OCI-LY3 (cell line): ENCODE data around the gene SPRN.

ENCODE experiments used
- H2AFZ ChIP-seq: fragments of 200-600, 300-600 bp; shearing (Covaris generic); 2 replicates; pipeline ENCODE4 v1.6.0; 2014; ENCODE audit warnings: antibody characterized with exemption, low read depth, low read length
- H3K27ac ChIP-seq: fragments of 200-600, 300-600 bp; sonication (generic); 2 replicates; pipeline ENCODE4 v1.5.1; 2014; ENCODE audit warnings: mild to moderate bottlenecking, low read length, moderate library complexity, mixed read lengths
- H3K27me3 ChIP-seq: fragments of 200-600, 300-600 bp; sonication (generic); 2 replicates; pipeline ENCODE4 v1.6.1; 2014; ENCODE audit warnings: low read depth, low read length, mixed read lengths
- H3K36me3 ChIP-seq: fragments of 200-600, 300-600 bp; sonication (generic); replicated peaks from 2 replicates; pipeline ENCODE3; 2014; ENCODE audit warnings: low read depth, low read length, mixed read lengths
- H3K4me1 ChIP-seq: fragments of 300-600, 200-600 bp; sonication (generic); 2 replicates; pipeline ENCODE4 v1.6.1; 2014; ENCODE audit warnings: low read length, mixed read lengths
- H3K4me2 ChIP-seq: fragments of 200-600, 300-600 bp; sonication (generic); 2 replicates; pipeline ENCODE4 v1.6.1; 2014; ENCODE audit warnings: low read length, mixed read lengths
- H3K4me3 ChIP-seq: fragments of 300-600, 200-600 bp; sonication (generic); 2 replicates; pipeline ENCODE4 v1.5.1; 2014; ENCODE audit warnings: antibody characterized with exemption, mild to moderate bottlenecking, low read length, moderate library complexity
- H3K79me2 ChIP-seq: fragments of 300-600, 200-600 bp; shearing (Covaris generic); 2 replicates; pipeline ENCODE4 v1.6.1; 2014; ENCODE audit warnings: mild to moderate bottlenecking, low read length, mixed read lengths
- H3K9ac ChIP-seq: fragments of 300-600, 200-600 bp; shearing (Covaris generic); 2 replicates; pipeline ENCODE4 v1.6.0; 2014; ENCODE audit warnings: mild to moderate bottlenecking, low read length, moderate library complexity
- H3K9me3 ChIP-seq: fragments of 200-600, 300-600 bp; shearing (Covaris generic); 2 replicates; pipeline ENCODE4 v1.6.1; 2014; ENCODE audit warnings: low read length, mixed read lengths; ENCODE audit not compliant: insufficient read depth
- H4K20me1 ChIP-seq: fragments of 200-600, 300-600 bp; sonication (generic); 2 replicates; pipeline ENCODE4 v1.6.1; 2016; ENCODE audit warnings: low read length, mixed read lengths; ENCODE audit not compliant: insufficient read depth
- EZH2phosphoT487 ChIP-seq: fragments of 200-600 bp; shearing (Covaris generic); IDR thresholded peaks from 2 replicates; pipeline ENCODE4 v1.6.1; 2018; ENCODE audit warnings: antibody characterized with exemption, mixed run types, low read depth
- TF ChIP-seq, protein P1 (sequence below): fragments of 200-600, 300-600 bp; sonication (generic); IDR thresholded peaks from 2 replicates; pipeline ENCODE4 v1.5.1; 2014; ENCODE audit warnings: antibody characterized with exemption, low read length, low read depth

The SPRN gene

GRCh38 chr10:133391761-133392518 is 32.5 kb downstream of the SPRN start:
- H4K20me1 ChIP-seq: no peaks in the 10 kb centered on the region
- H3K4me2 ChIP-seq: peak overlapping the region; percentile 35
- H3K27me3 ChIP-seq: no peaks in the 10 kb centered on the region
- peaks cover 49% of the 10 kb centered on the region for H3K4me1 ChIP-seq
- H2AFZ ChIP-seq: no peak overlapping the region
- H3K4me3 ChIP-seq: no peak overlapping the region
- no peaks in the 10 kb centered on the region for H3K9me3 ChIP-seq
- H3K79me2 ChIP-seq: peaks cover 22% of the 10 kb centered on the region
- TF ChIP-seq, protein P1, sequence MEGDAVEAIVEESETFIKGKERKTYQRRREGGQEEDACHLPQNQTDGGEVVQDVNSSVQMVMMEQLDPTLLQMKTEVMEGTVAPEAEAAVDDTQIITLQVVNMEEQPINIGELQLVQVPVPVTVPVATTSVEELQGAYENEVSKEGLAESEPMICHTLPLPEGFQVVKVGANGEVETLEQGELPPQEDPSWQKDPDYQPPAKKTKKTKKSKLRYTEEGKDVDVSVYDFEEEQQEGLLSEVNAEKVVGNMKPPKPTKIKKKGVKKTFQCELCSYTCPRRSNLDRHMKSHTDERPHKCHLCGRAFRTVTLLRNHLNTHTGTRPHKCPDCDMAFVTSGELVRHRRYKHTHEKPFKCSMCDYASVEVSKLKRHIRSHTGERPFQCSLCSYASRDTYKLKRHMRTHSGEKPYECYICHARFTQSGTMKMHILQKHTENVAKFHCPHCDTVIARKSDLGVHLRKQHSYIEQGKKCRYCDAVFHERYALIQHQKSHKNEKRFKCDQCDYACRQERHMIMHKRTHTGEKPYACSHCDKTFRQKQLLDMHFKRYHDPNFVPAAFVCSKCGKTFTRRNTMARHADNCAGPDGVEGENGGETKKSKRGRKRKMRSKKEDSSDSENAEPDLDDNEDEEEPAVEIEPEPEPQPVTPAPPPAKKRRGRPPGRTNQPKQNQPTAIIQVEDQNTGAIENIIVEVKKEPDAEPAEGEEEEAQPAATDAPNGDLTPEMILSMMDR: no peak
- no peak for TF ChIP-seq EZH2phosphoT487
- no peak overlapping the region for H3K9ac ChIP-seq
- peaks cover 8% of the 10 kb centered on the region for H3K36me3 ChIP-seq
- no peak overlapping the region for H3K27ac ChIP-seq

DNA sequence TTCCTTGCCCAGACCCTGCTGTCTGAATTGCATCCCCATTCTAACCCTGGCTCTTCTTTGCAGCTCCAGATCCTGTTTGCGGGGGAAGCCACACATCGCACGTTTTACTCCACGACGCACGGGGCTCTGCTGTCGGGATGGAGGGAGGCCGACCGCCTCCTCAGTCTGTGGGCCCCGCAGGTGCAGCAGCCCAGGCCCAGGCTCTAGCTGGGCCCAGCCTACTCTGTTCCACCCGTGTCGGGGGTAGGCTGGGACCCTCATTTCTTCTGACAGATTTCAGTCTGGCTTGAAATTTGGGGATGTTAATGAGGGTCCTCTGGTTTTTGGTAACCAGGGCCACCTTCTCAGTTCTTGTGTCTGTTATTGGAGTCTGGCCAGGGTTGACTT is 33.2 kb downstream of the SPRN start:
- Histone ChIP-seq H4K20me1 (no peaks in the 10 kb centered on the region), H3K36me3 (peaks cover 7% of the 10 kb centered on the region), H3K27ac (no peak overlapping the region), H3K4me2 (no peak overlapping the region; the same call in 1 of the 2 replicates), H3K79me2 (peaks cover 20% of the 10 kb centered on the region), H3K9me3 (no peaks in the 10 kb centered on the region), H3K4me3 (no peak overlapping the region), H3K27me3 (no peaks in the 10 kb centered on the region), H3K9ac (no peak overlapping the region), H2AFZ (no peak overlapping the region), H3K4me1 (peaks cover 49% of the 10 kb centered on the region)
- TF ChIP-seq, protein P1: no peak
- TF ChIP-seq EZH2phosphoT487: no peak

- Histone ChIP-seq H3K4me3 (peak overlapping the region; percentile 80; the same call in 1 of the 2 replicates), H4K20me1 (no peaks in the 10 kb centered on the region), H3K36me3 (peaks cover 3% of the 10 kb centered on the region), H2AFZ (no peak overlapping the region), H3K9me3 (no peaks in the 10 kb centered on the region), H3K27ac (peak overlapping the region; percentile 98), H3K4me2 (peak overlapping the region; percentile 99), H3K79me2 (peaks cover 15% of the 10 kb centered on the region), H3K4me1 (peaks cover 49% of the 10 kb centered on the region), H3K27me3 (no peaks in the 10 kb centered on the region), H3K9ac (no peak overlapping the region)
- TF ChIP-seq, protein P1: no peak
- no peak for TF ChIP-seq EZH2phosphoT487
These were observed 33.7 kb downstream of the SPRN start for GRCh38 chr10:133390597-133391248.

GRCh38 chr10:133388973-133389818 is 35.2 kb downstream of the SPRN start:
- Histone ChIP-seq H3K4me2 (peak overlapping the region; percentile 99), H2AFZ (no peak overlapping the region), H3K27ac (peak overlapping the region; percentile 98), H3K9ac (peak overlapping the region; percentile 69), H3K36me3 (no peaks in the 10 kb centered on the region), H3K4me3 (peak overlapping the region; percentile 80), H3K27me3 (no peaks in the 10 kb centered on the region), H3K79me2 (peaks cover under 1% of the 10 kb centered on the region; the same call in 1 of the 2 replicates), H3K4me1 (peaks cover 46% of the 10 kb centered on the region), H4K20me1 (no peaks in the 10 kb centered on the region), H3K9me3 (no peaks in the 10 kb centered on the region)
- peak; percentile 63; the same call in 1 of the 2 replicates for TF ChIP-seq EZH2phosphoT487
- TF ChIP-seq, protein P1: no peak
